Measurements from ENCODE around the gene ATXN1. TPM values are rescaled to one million over a fixed set of nuclear protein-coding genes. Genes with fewer than 3 reads are reported as not detected.
A peak's percentile ranks its signal among the peaks of the same experiment; 100 is the strongest.

ATXN1 gene
- total and polyA plus RNA-seq, 2 of the 13 experiments (the other 11 are each of a cell fraction or from before 2014, with no cell fraction given): 20.7 to 39.5 TPM

GRCh38 chr6:16681260-16681873 lies 79.9 kb downstream of the ATXN1 start (continued):
- TF ChIP-seq ZBTB1 (CRISPR knock-in tag; IDR thresholded peaks at IDR 0.05; ENCODE audit: borderline replicate concordance) (no peak), ZNF556 (CRISPR knock-in tag; IDR thresholded peaks at IDR 0.05; ENCODE audit: borderline replicate concordance) (no peak), ZBTB10 (CRISPR knock-in tag; IDR thresholded peaks at IDR 0.05; ENCODE audit: borderline replicate concordance) (no peak), ZNF607 (CRISPR knock-in tag; IDR thresholded peaks at IDR 0.05; ENCODE audit: borderline replicate concordance) (no peak), ZNF468 (CRISPR knock-in tag; IDR thresholded peaks at IDR 0.05) (no peak), IKZF1 (IDR thresholded peaks at IDR 0.05) (no peak), CEBPB (IDR thresholded peaks at IDR 0.05; ENCODE audit: borderline replicate concordance, low read depth, low read length) (peak; percentile 97), EHMT2 (IDR thresholded peaks at IDR 0.05; ENCODE audit: borderline replicate concordance, low read depth, low read length) (no peak; the same call in 1 of the 2 replicates), ZKSCAN1 (IDR thresholded peaks at IDR 0.05; ENCODE audit: low read length) (no peak), RBFOX2 (IDR thresholded peaks at IDR 0.05; ENCODE audit: low read depth, low read length) (no peak), TOE1 (CRISPR knock-in tag; IDR thresholded peaks at IDR 0.05) (no peak), PITX1 (CRISPR knock-in tag; IDR thresholded peaks at IDR 0.05) (no peak), ZNF83 (CRISPR knock-in tag; IDR thresholded peaks at IDR 0.05; ENCODE audit: borderline replicate concordance) (no peak), ZNF484 (CRISPR knock-in tag; IDR thresholded peaks at IDR 0.05; ENCODE audit: borderline replicate concordance, low read depth) (no peak), ZNF616 (CRISPR knock-in tag; IDR thresholded peaks at IDR 0.05; ENCODE audit: low read depth) (no peak), KDM2A (CRISPR knock-in tag; IDR thresholded peaks at IDR 0.05; ENCODE audit: borderline replicate concordance, low read depth) (no peak), HNF4G (IDR thresholded peaks at IDR 0.05; ENCODE audit: borderline replicate concordance, low read depth, low read length) (no peak; the same call in 1 of the 2 replicates), HNF4G (CRISPR knock-in tag; IDR thresholded peaks at IDR 0.05; ENCODE audit: borderline replicate concordance, low read depth) (no peak), SNAPC2 (CRISPR knock-in tag; IDR thresholded peaks at IDR 0.05) (no peak), ARNTL (CRISPR knock-in tag; IDR thresholded peaks at IDR 0.05) (no peak), ZNF441 (CRISPR knock-in tag; IDR thresholded peaks at IDR 0.05; ENCODE audit: borderline replicate concordance) (no peak), MIER2 (CRISPR knock-in tag; IDR thresholded peaks at IDR 0.05) (no peak), DNMT1 (CRISPR knock-in tag; IDR thresholded peaks at IDR 0.05) (no peak), MXD4 (CRISPR knock-in tag; IDR thresholded peaks at IDR 0.05) (no peak), ZNF841 (CRISPR knock-in tag; IDR thresholded peaks at IDR 0.05; ENCODE audit: borderline replicate concordance) (no peak), ELK4 (CRISPR knock-in tag; IDR thresholded peaks at IDR 0.05; ENCODE audit: borderline replicate concordance) (no peak), ARID3A (IDR thresholded peaks at IDR 0.05; ENCODE audit: low read depth, low read length) (peak; percentile 91)
